COLO668 (cell line): Measurements from ENCODE around the gene MTG1.
"Not testable (repeated sequence)": the region's sequence is repeated elsewhere in the genome, so short reads cannot be mapped to it uniquely, and the experiment has no call there.

Source experiments
- DNase-seq: peaks from one replicate; lab custom pipeline; 2025; ENCODE audit not compliant: unreplicated experiment; lab: John Stamatoyannopoulos, UW

MTG1 gene

GRCh38 chr10:133399123-133399601 is 5.2 kb downstream of the MTG1 start:
- DNase-seq = no peak

DNA sequence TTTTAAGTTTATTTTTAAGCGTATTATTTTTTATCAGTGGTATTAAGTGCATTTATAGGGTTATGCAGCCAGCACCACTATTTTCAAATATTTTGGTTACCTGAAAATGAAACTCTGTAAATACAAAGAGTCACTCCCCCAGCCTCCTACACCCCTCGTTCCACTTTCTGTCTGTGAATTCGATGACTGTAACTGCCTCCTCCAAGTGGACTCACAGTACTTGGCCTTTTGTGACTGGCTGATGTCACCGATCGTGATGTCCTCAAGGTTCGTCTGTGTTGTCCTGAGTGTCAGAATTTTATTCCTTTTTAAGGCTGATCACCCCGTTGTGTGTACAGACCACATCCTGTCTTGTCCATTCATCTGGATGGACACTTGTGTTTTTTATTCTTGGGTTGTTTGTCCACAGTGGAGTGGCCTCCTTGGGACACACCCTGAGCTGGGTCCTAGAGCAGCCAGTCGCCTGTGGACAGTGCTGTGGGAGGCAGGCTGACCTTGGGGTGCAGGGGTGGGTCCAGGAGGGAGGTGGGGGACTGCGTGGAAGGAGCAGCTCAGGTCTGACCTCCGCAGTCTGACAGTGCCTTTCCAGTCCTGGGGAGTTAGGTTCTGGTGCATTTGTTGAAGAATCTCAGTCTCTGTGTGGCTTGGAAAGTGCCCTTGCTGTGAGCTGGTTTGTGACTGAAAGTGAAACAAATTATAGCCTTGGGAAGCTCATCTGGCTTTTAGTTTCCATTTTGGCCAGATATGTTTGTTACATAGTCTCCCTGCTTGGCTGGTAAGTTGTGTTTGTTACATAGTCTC is 6.9 kb downstream of the MTG1 start:
- DNase-seq = no peak

- no peak for DNase-seq
Observed at GRCh38 chr10:133401500-133401899, 7.5 kb downstream of the MTG1 start.

DNA sequence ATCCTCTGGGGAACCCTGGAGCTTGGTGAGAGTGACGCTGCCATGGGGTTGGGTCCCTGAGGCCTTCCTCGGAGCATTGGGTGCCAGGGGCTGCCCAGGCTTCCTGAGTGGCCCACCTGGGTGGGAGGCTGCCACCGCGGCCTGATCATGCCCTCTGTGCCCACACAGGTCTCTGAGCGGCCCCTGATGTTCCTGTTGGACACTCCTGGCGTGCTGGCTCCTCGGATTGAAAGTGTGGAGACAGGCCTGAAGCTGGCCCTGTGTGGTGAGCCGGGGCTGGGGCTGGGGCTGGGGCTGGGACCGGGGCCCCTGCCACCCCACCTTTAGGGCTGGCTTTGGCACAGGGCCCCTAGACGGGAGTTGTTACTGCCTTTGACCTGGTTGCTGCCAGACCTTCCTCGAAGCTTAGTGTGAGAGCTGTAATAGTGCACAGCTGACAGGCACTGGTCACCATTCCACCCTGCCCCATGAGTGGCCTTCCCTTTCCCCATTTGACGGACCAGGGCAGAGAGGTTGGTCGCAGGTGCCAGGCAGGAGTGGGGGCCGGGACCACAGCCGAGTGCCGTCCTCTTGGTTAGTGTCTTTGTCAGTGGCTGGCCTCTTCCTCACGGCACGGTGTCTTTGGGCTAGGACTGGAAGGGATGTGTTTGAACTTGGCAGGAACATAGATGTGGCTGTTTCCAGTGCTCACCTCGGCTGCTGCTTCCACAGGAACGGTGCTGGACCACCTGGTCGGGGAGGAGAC is 8.2 kb downstream of the MTG1 start:
- DNase-seq = no peak

DNA sequence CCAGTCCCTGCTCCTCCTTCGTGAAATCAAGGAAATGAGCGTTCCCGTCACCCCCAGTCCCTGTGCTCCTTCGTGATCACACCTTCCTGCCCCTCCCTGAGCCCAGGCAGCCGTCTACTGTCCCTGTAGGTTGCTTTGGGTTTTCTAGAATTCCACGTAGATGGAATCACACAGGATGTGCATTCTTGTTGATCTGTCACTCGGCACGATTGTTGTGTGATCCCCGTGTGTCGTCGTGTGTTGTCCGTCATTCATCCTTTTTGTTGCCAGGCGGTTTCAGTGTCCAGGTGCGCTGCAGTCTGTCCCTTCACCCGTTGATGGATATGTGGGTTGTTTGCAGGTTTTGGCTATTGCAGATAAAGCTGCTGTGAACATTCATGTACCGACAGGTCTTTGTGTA is 9.4 kb downstream of the MTG1 start:
- no peak for DNase-seq

DNA sequence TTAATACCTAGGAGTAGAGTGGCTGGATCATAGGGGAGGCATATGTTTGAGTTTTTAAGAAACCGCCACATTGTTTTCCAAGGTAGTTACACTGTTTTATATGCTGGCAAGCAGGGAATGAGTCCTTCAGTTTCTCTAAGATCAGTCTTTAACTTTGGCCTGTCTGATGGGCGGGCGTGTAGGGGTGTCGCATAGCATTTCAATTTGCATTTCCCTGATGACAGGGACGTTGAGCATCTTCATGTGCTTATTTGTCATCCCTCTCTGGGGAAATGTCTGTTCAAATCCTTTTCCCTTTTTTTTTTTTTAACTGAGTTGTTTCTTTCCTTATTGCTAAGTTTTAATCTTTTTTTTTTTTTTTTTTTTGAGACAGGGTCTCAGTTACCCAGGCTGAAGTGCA is 9.8 kb downstream of the MTG1 start:
- no peak for DNase-seq

- DNase-seq = no peak
Observed at GRCh38 chr10:133405272-133405671, 11.3 kb downstream of the MTG1 start.

DNA sequence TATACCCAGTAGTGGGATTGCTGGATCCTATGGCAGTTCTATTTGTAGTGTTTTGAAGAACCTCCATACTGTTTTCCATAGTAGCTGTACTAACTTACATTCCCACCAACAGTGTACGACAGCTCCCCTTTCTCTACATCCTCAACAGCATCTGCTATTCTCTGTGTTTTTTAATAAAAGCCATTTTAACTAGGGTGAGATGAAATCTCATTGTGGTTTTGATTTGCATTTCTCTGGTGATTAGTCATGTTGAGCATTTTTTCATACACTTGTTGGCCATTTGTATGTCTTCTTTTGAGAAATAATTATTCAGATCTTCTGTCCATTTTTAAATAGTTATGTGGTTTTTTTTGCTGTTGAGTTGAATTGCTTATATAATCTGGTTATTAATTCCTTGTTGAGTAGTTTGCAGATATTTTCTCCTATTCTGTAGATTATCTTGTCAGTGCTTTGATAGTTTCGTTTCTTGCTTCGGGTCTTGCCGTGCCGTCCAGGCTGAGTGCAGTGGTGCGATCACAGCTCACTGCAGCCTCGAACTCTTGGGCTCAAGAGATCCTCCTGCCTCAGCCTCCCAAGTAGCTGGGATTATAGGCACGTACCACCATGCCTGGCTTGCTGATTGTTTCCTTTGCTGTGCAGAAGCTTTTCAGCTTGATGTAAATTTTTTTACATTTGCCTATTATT is 12.0 kb downstream of the MTG1 start:
- no peak for DNase-seq

GRCh38 chr10:133411523-133412380 is 17.8 kb downstream of the MTG1 start:
- no peak for DNase-seq

- DNase-seq = no peak
Observed at GRCh38 chr10:133412381-133412711, 18.4 kb downstream of the MTG1 start.

- DNase-seq = not testable (repeated sequence)
Observed at GRCh38 chr10:133414401-133414800, 20.4 kb downstream of the MTG1 start.

DNA sequence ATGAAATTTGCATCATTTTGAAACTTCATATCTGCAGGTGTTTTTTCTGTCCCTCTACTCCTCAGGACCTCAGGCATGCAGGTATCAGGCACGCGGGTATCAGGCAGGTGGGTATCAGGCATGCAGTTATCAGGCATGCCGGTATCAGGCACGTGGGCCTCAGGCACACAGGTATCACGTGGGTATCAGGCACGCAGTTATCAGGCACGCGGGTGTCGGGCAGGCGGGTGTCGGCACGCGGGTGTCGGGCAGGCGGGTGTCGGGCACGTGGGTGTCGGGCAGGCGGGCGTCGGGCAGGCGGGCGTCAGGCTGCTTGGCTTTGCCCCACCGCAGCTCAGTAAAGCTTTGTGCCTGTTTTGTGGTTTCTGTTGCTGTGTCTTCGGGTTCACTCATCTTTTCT is 21.8 kb downstream of the MTG1 start:
- DNase-seq = no peak

- no peak for DNase-seq
Observed at GRCh38 chr10:133418289-133418993, 24.5 kb downstream of the MTG1 start.

- DNase-seq = no peak
Observed at GRCh38 chr10:133419211-133419950, 25.4 kb downstream of the MTG1 start.

DNA sequence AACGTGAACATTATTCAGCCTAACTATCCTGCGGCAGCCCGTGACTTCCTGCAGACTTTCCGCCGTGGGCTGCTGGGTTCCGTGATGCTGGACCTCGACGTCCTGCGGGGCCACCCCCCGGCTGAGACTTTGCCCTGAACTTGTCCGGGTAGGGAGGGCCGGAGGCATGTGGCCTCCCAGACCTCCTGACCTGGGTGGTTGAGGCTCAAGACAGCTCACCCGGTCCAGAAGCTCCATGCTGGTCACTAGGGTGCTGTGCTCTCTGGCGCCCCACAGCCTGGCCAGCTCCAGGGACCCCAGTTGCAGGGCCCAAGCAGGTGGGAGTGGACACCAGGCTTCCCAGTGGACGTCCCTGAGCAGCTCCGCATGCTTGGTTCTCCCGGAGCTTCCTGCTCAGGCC is 26.1 kb downstream of the MTG1 start:
- DNase-seq = no peak

DNA sequence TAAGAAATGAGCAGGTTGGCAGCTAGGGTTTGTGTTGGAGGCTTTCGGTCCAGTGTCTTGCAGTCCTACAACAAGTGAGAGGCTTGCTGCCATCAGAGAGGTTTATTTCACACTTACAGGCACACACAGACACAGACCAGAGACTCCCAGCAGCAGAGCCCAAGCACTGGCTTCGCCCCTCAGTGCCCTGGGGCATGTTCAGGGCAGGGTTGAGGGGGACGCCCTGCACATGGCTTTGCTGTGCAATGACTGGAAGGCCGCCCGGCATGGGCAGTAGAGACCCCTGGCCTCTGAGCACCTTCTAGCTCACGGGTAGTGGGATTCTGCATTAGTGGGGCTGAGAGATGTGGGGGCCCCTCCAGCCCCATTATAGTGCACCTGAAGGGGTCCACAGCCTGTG is 26.6 kb downstream of the MTG1 start:
- DNase-seq = no peak

DNA sequence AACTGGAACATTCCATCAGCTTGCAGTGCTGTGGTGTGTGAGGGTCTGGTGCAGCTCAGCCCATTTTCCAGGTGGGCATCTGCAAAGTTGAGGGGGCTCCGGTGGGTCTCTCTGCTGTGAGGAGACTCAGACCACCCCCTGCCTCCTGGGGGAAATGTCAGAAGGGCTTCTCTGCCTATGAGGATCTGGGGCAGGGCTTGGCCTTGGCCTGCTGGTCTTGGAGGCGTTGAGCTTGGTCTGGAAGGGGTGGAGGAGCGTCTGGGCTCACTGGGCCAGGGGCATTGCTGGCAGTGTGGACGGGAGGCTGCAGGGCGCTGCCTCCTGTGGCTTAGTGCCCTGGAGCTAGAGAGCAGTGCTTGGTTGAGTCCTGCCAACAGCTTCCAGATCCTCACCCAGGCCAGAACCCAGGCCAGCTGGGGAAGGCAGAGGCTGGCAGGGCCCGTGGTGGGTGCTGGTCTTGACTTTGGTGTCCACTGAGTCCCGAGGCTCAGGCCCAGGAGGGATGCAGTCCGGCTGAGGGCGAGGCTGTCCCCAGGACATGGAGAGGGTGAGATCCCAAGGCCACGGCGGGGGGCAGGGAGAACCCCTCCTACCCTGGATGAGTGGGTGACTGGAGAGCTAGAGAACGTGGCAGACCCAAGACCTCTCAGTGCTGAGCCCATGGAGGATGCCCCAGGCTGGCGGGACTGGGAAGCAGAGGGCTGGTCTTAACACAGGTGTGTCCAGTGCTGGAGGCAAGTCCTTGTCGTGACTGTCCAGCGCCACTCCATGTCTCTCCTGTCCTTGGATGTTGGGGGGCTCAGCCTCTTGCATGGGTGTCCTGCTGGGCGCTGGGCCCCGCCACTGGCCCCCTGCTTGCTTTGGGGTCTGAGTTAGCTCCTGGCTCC is 27.6 kb downstream of the MTG1 start:
- no peak for DNase-seq

DNA sequence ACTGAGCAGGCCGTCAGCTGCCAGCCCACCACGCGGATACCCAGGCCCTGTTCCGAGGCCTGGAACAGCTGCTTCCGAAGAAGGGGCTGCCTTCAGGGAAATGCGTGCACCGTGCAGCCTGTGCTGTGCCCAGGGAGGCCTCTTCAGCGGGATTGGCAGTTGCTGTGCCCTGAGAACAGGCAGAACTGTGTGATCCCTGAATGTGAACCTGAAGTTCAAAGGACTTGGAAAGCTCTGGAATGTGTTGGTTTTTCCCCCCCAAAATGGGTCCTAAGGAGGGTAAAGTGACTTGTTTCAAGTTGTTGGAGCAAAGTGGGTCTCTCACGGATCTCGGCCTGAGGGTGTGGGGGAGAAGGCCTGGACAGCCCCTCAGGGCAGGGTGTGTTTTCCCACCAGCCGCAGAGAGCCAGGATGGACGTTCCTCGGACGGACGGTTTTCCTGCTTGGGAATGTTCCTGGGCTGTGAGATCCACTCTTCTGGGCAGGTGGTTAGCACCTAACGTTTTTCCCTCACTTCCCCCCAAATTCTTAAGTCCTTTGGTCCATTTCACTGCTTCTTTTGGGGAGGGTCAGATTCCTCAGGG is 28.4 kb downstream of the MTG1 start:
- DNase-seq = no peak
